Liver (tissue), 9 donors: ENCODE data around the gene ASB1. TPM values are rescaled to one million over a fixed set of nuclear protein-coding genes. Genes with fewer than 3 reads are reported as not detected.

Experiments used
- DNase-seq: peaks from one replicate; pipeline ENCODE4 v3.0.0-alpha.2; 2017; ENCODE audit warnings: low spot score
- H3K27ac ChIP-seq, 2 donors: one replicate each; pipeline ENCODE4 v1.7.0; 2013; ENCODE audit warnings: inconsistent platforms in 2 of 2, low read length in 2 of 2, control low read depth in 1 of 2, low read depth in 1 of 2, mild to moderate bottlenecking in 1 of 2
- H3K27me3 ChIP-seq, 4 donors: one replicate each; pipeline versions ENCODE4 v1.6.1 to v1.7.0; 2013; ENCODE audit warnings: low read length in 3 of 4, inconsistent platforms in 1 of 4, mild to moderate bottlenecking in 1 of 4, moderate library complexity in 1 of 4; ENCODE audit not compliant: control insufficient read depth in 4 of 4, insufficient read depth in 4 of 4
- H3K36me3 ChIP-seq, 4 donors: one replicate each; pipeline versions ENCODE4 v1.6.1 to v1.7.0; 2013; ENCODE audit warnings: low read length in 3 of 4, mild to moderate bottlenecking in 3 of 4, low read depth in 1 of 4, moderate library complexity in 1 of 4; ENCODE audit not compliant: control insufficient read depth in 4 of 4, insufficient read depth in 3 of 4
- H3K4me1 ChIP-seq, 4 donors: one replicate each; pipeline versions ENCODE4 v1.6.1 to v1.7.0; 2013; ENCODE audit warnings: low read length in 3 of 4, mild to moderate bottlenecking in 3 of 4, moderate library complexity in 1 of 4; ENCODE audit not compliant: control insufficient read depth in 4 of 4, insufficient read depth in 4 of 4
- H3K4me3 ChIP-seq, 3 donors: one replicate each; pipeline versions ENCODE4 v1.6.1 to v1.7.0; 2013; ENCODE audit warnings: low read length in 3 of 3, control low read depth in 1 of 3, low read depth in 1 of 3, mild to moderate bottlenecking in 1 of 3
- H3K9ac ChIP-seq, 2 donors: one replicate each; pipeline ENCODE4 v1.7.0; 2013; ENCODE audit warnings: low read length in 2 of 2, mild to moderate bottlenecking in 2 of 2, moderate library complexity in 2 of 2, control low read depth in 1 of 2, low read depth in 1 of 2
- H3K9me3 ChIP-seq, 4 donors: one replicate each; pipeline versions ENCODE4 v1.6.1 to v1.7.0; 2013; ENCODE audit warnings: low read length in 3 of 4; ENCODE audit not compliant: control insufficient read depth in 4 of 4
- ATF3 ChIP-seq: IDR thresholded peaks from 2 replicates; pipeline ENCODE4 v1.6.1; 2016; ENCODE audit warnings: antibody characterized with exemption
- CTCF ChIP-seq: fragments of 150-350 bp; IDR thresholded peaks from 2 replicates; pipeline ENCODE4 v1.5.1; 2017; ENCODE audit warnings: improper control_type of control experiment, low read depth, low read length; ENCODE audit not compliant: missing input control
- EGR1 ChIP-seq, 2 donors: IDR thresholded peaks; 2 replicates each; pipeline ENCODE4 v1.6.1; 2016 to 2018; ENCODE audit warnings: antibody characterized with exemption in 2 of 2, low read depth in 2 of 2
- FOXA1 ChIP-seq: IDR thresholded peaks from 2 replicates; pipeline ENCODE4 v1.6.1; 2016; ENCODE audit warnings: antibody characterized with exemption
- FOXA2 ChIP-seq: IDR thresholded peaks from 2 replicates; pipeline ENCODE4 v1.6.1; 2016; ENCODE audit warnings: antibody characterized with exemption
- GABPA ChIP-seq, 2 donors: IDR thresholded peaks in 1 of 2; conservative IDR thresholded peaks in 1 of 2; 2 replicates each; pipeline ENCODE4 v1.6.1; 2016; ENCODE audit warnings: antibody characterized with exemption in 2 of 2, mild to moderate bottlenecking in 1 of 2, moderate library complexity in 1 of 2
- HNF4A ChIP-seq, 2 donors: conservative IDR thresholded peaks; 2 replicates each; pipeline ENCODE4 v1.6.1; 2016; ENCODE audit warnings: antibody characterized with exemption in 2 of 2, mild to moderate bottlenecking in 2 of 2
- HNF4G ChIP-seq: IDR thresholded peaks from 2 replicates; pipeline ENCODE4 v1.6.1; 2016; ENCODE audit warnings: antibody characterized with exemption
- JUND ChIP-seq, 2 donors: IDR thresholded peaks; 2 replicates each; pipeline ENCODE4 v1.6.1; 2016; ENCODE audit warnings: antibody characterized with exemption in 2 of 2
- MAX ChIP-seq: IDR thresholded peaks from 2 replicates; pipeline ENCODE4 v1.6.1; 2016; ENCODE audit warnings: antibody characterized with exemption
- NR2F2 ChIP-seq: IDR thresholded peaks from 2 replicates; pipeline ENCODE4 v1.6.1; 2016; ENCODE audit warnings: antibody characterized with exemption
- RAD21 ChIP-seq, 2 donors: IDR thresholded peaks; 2 replicates each; pipeline ENCODE4 v1.6.1; 2016; ENCODE audit warnings: antibody characterized with exemption in 2 of 2, mild to moderate bottlenecking in 2 of 2
- REST ChIP-seq: IDR thresholded peaks from 2 replicates; pipeline ENCODE4 v1.6.1; 2016; ENCODE audit warnings: antibody characterized with exemption, mild to moderate bottlenecking
- RXRA ChIP-seq, 2 donors: IDR thresholded peaks; 2 replicates each; pipeline ENCODE4 v1.6.1; 2017 to 2018; ENCODE audit warnings: antibody characterized with exemption in 2 of 2, mild to moderate bottlenecking in 1 of 2
- SP1 ChIP-seq: IDR thresholded peaks from 2 replicates; pipeline ENCODE4 v1.6.1; 2018; ENCODE audit warnings: antibody characterized with exemption, mild to moderate bottlenecking
- TAF1 ChIP-seq: conservative IDR thresholded peaks from 2 replicates; pipeline ENCODE4 v1.6.1; 2016; ENCODE audit warnings: antibody characterized with exemption, mild to moderate bottlenecking
- YY1 ChIP-seq: IDR thresholded peaks from 2 replicates; pipeline ENCODE4 v1.6.1; 2016; ENCODE audit warnings: antibody characterized with exemption, mild to moderate bottlenecking
- ZBTB33 ChIP-seq: IDR thresholded peaks from 2 replicates; pipeline ENCODE4 v1.6.1; 2016; ENCODE audit warnings: antibody characterized with exemption
- WGBS: extraction: QIAGEN DNeasy Blood & Tissue Kit; methylation state at CpG from one replicate; pipeline ENCODE4 v1.1.7; 2013; 5-methylcytosine and 5-hydroxymethylcytosine counted together
- polyA plus RNA-seq, 2 donors: library from polyadenylated mRNA; stranded (reverse) in 1 of 2; unstranded in 1 of 2; fragments of 200-250 nt in 1 of 2; fragments of >200 nt in 1 of 2; fragmentation: Nextera tagmentation in 1 of 2; extraction: Ambion mirVana in 1 of 2; gene quantifications; one replicate each; pipeline versions ENCODE4 v1.2.1 to v1.2.3, GENCODE V29; 2013 to 2015
- total RNA-seq, 2 donors: library from RNA; depleted of rRNA; stranded (reverse); fragments of >200 nt; gene quantifications; one replicate each; pipeline ENCODE4 v1.2.3, GENCODE V29; 2014
- donor health status: healthy.
- donor health status: healthy.
- donor health status: healthy.
- donor health status: healthy.
- donor health status: healthy.

ASB1 gene
- total and polyA plus RNA-seq, 4 donors: 6.1 to 15.2 (median 10.5) TPM

- TF ChIP-seq REST (no peak), NR2F2 (no peak)
Observed at GRCh38 chr2:238475034-238475433, 48.3 kb downstream of the ASB1 start (continued).

- no peaks in the 10 kb centered on the region for H3K27me3 ChIP-seq
- no peak overlapping the region for H3K4me3 ChIP-seq
- peaks cover 0 to 18% (median 3%) of the 10 kb centered on the region in 4 donors for H3K9me3 ChIP-seq
- no peak overlapping the region for H3K27ac ChIP-seq
- no peak for TF ChIP-seq RXRA (IDR thresholded peaks at IDR 0.05)
- TF ChIP-seq FOXA2: no peak
- no peak for TF ChIP-seq HNF4A (conservative IDR thresholded peaks at IDR 0.05)
- TF ChIP-seq GABPA (IDR thresholded peaks at IDR 0.05 in 1 of 2, conservative IDR thresholded peaks at IDR 0.05 in 1 of 2): no peak
- TF ChIP-seq TAF1: no peak
- TF ChIP-seq RAD21 (IDR thresholded peaks at IDR 0.05): no peak
- no peak for TF ChIP-seq HNF4G
- TF ChIP-seq NR2F2: no peak
- no peak for TF ChIP-seq EGR1 (IDR thresholded peaks at IDR 0.05; ENCODE audit: low read depth in 2 of 2)
- TF ChIP-seq ZBTB33: no peak
- TF ChIP-seq CTCF: no peak
- WGBS: 63% methylated on average over 1 of the region's 1 CpG
- H3K9ac ChIP-seq: no peak overlapping the region
- no peak for DNase-seq
- H3K4me1 ChIP-seq: no peaks in the 10 kb centered on the region
- no peaks in the 10 kb centered on the region for H3K36me3 ChIP-seq
Observed at GRCh38 chr2:238475566-238475965, 48.8 kb downstream of the ASB1 start.

GRCh38 chr2:238476258-238476657 lies 49.5 kb downstream of the ASB1 start:
- Histone ChIP-seq H3K9me3 (peaks cover 0 to 18% (median 3%) of the 10 kb centered on the region in 4 donors), H3K27me3 (no peaks in the 10 kb centered on the region), H3K36me3 (no peaks in the 10 kb centered on the region), H3K9ac (no peak overlapping the region), H3K27ac (no peak overlapping the region), H3K4me3 (no peak overlapping the region), H3K4me1 (no peaks in the 10 kb centered on the region)
- DNase-seq: peak; percentile 28
- 85% methylated on average over 5 of the region's 5 CpGs for WGBS
- TF ChIP-seq SP1 (no peak), FOXA2 (no peak), HNF4G (no peak), MAX (no peak), HNF4A (conservative IDR thresholded peaks at IDR 0.05) (no peak), YY1 (no peak), FOXA1 (no peak), ATF3 (no peak), REST (no peak), JUND (IDR thresholded peaks at IDR 0.05) (no peak), RXRA (IDR thresholded peaks at IDR 0.05) (no peak), TAF1 (no peak)
